B cell (primary cell): ENCODE measurements around the gene DGCR2.

Experiments used
- CTCF ChIP-seq: fragments of 200-600 bp; IDR thresholded peaks from one replicate; pipeline ENCODE4 v1.8.0; 2022; ENCODE audit warnings: antibody characterized with exemption, mild to moderate bottlenecking
- EZH2 ChIP-seq: IDR thresholded peaks from 2 replicates; pipeline ENCODE4 v1.6.1; 2012; ENCODE audit warnings: borderline replicate concordance, low read depth, mild to moderate bottlenecking, moderate library complexity, low read length; ENCODE audit not compliant: insufficient read depth, poor library complexity, severe bottlenecking

GRCh38 chr22:19111584-19111983 is 10.6 kb downstream of the DGCR2 start:
- no peak for TF ChIP-seq CTCF
- TF ChIP-seq EZH2: no peak
